Kidney (tissue), 14 donors: Measurements from ENCODE around the gene L1CAM. TPM values are rescaled to one million over a fixed set of nuclear protein-coding genes. Genes with fewer than 3 reads are reported as not detected.

ENCODE experiments used
- DNase-seq, 5 donors: peaks; one replicate each; pipeline ENCODE4 v3.0.0-alpha.2; 2013 to 2020
- FAIRE-seq: peaks from 2 replicates; lab custom pipeline; 2012; peaks lifted over from hg19 to GRCh38; lab: Jason Lieb, UNC
- H3K27ac ChIP-seq, 2 donors: one replicate each; pipeline ENCODE4 v1.7.0; 2013; ENCODE audit warnings: low read depth in 2 of 2, low read length in 2 of 2, inconsistent platforms in 1 of 2
- H3K27me3 ChIP-seq: one replicate; pipeline ENCODE4 v1.7.1; 2013; ENCODE audit warnings: low read length, inconsistent platforms; ENCODE audit not compliant: control insufficient read depth, insufficient read depth
- H3K36me3 ChIP-seq, 3 donors: one replicate each; pipeline versions ENCODE4 v1.7.0 to v1.7.1; 2013; ENCODE audit warnings: low read length in 3 of 3, control low read depth in 1 of 3, inconsistent platforms in 1 of 3; ENCODE audit not compliant: insufficient read depth in 3 of 3, control insufficient read depth in 2 of 3
- H3K4me1 ChIP-seq, 3 donors: one replicate each; pipeline versions ENCODE4 v1.7.0 to v1.7.1; 2013; ENCODE audit warnings: low read length in 3 of 3, inconsistent platforms in 1 of 3, low read depth in 1 of 3; ENCODE audit not compliant: control insufficient read depth in 2 of 3, insufficient read depth in 2 of 3
- H3K4me3 ChIP-seq, 3 donors: one replicate each; pipeline versions ENCODE4 v1.7.0 to v1.8.1; 2013; ENCODE audit warnings: low read length in 3 of 3, control low read depth in 1 of 3, inconsistent platforms in 1 of 3
- H3K9ac ChIP-seq, 3 donors: one replicate each; pipeline versions ENCODE4 v1.7.0 to v1.7.1; 2013; ENCODE audit warnings: low read length in 3 of 3, control low read depth in 1 of 3, inconsistent platforms in 1 of 3
- H3K9me3 ChIP-seq, 3 donors: one replicate each; pipeline versions ENCODE4 v1.7.0 to v1.7.1; 2013; ENCODE audit warnings: low read length in 3 of 3, control low read depth in 1 of 3, inconsistent platforms in 1 of 3; ENCODE audit not compliant: control insufficient read depth in 2 of 3, insufficient read depth in 1 of 3
- CTCF ChIP-seq: IDR thresholded peaks from 3 replicates; pipeline ENCODE4 v1.5.1; 2012; ENCODE audit warnings: mild to moderate bottlenecking, moderate library complexity, borderline replicate concordance; ENCODE audit not compliant: insufficient read depth; ENCODE audit errors: extremely low read depth
- intact Hi-C: fragments of 100-400 bp; cut with DNase I; formaldehyde crosslinking; loops from one replicate; pipeline ENCODE4 v1.11.1; 2022
- polyA plus RNA-seq: library from polyadenylated mRNA; stranded (reverse); fragments of 350-450 nt; fragmentation: Illumina TruSeq; extraction: RNeasy Lipid Tissue Mini Kit (QIAGEN cat#74804); gene quantifications from one replicate; pipeline ENCODE4 v1.2.3, GENCODE V29; 2014; ENCODE audit warnings: low read depth, low replicate concordance; ENCODE audit not compliant: insufficient read depth
- total RNA-seq: library from RNA; stranded (reverse); fragmentation: NEBNext Ultra II Directional; extraction: Animal tissue kit (Norgen Biotek cat#: 25700); gene quantifications from one replicate; pipeline ENCODE4 v1.2.1, GENCODE V29; 2021
- donor health status: control.
- donor health status: control.
- donor health status: control.
- donor health status: control.
- donor health status: control.
- donor health status: DM: yes; HTN: yes; CAD: no.
- donor health status: Normal renal cell carcinoma (clear cell type).

Gene L1CAM
- total and polyA plus RNA-seq, 2 donors from 2014 or later, result 26.1 to 71.9 TPM

- Histone ChIP-seq H3K36me3 (no peaks in the 10 kb centered on the region), H3K27ac (no peak overlapping the region), H3K4me3 (no peak overlapping the region), H3K4me1 (no peaks in the 10 kb centered on the region), H3K27me3 (peaks cover 5% of the 10 kb centered on the region), H3K9me3 (no peaks in the 10 kb centered on the region), H3K9ac (no peak overlapping the region)
- TF ChIP-seq CTCF, result no peak
- FAIRE-seq (no peak), DNase-seq (no peak)
- intact Hi-C loops, result no loop called here
Observed at GRCh38 chrX:153878969-153879653, 6.9 kb downstream of the L1CAM start.

GRCh38 chrX:153878345-153878744, 7.6 kb downstream of the L1CAM start:
- Histone ChIP-seq H3K27ac (no peak overlapping the region), H3K4me1 (no peaks in the 10 kb centered on the region), H3K27me3 (peaks cover 2% of the 10 kb centered on the region), H3K9ac (no peak overlapping the region), H3K36me3 (no peaks in the 10 kb centered on the region), H3K4me3 (no peak overlapping the region), H3K9me3 (no peaks in the 10 kb centered on the region)
- DNase-seq (no peak), FAIRE-seq (no peak)
- intact Hi-C loops, result no loop called here
- TF ChIP-seq CTCF, result no peak

- Histone ChIP-seq H3K27ac (no peak overlapping the region), H3K9me3 (no peaks in the 10 kb centered on the region), H3K36me3 (no peaks in the 10 kb centered on the region), H3K4me3 (no peak overlapping the region), H3K9ac (no peak overlapping the region), H3K4me1 (no peaks in the 10 kb centered on the region), H3K27me3 (peaks cover 2% of the 10 kb centered on the region)
- TF ChIP-seq CTCF, result no peak
- intact Hi-C loops, result no loop called here
- FAIRE-seq (no peak), DNase-seq (no peak)
Observed at GRCh38 chrX:153877571-153878261, 8.3 kb downstream of the L1CAM start.
